GM15510 (cell line): Measurements from ENCODE around the gene MMAB.

Source experiments
- POLR2A ChIP-seq: IDR thresholded peaks from 3 replicates; pipeline ENCODE4 v1.6.1; 2011; ENCODE audit warnings: borderline replicate concordance; ENCODE audit not compliant: insufficient read length; ENCODE audit errors: extremely low read depth

MMAB gene

DNA sequence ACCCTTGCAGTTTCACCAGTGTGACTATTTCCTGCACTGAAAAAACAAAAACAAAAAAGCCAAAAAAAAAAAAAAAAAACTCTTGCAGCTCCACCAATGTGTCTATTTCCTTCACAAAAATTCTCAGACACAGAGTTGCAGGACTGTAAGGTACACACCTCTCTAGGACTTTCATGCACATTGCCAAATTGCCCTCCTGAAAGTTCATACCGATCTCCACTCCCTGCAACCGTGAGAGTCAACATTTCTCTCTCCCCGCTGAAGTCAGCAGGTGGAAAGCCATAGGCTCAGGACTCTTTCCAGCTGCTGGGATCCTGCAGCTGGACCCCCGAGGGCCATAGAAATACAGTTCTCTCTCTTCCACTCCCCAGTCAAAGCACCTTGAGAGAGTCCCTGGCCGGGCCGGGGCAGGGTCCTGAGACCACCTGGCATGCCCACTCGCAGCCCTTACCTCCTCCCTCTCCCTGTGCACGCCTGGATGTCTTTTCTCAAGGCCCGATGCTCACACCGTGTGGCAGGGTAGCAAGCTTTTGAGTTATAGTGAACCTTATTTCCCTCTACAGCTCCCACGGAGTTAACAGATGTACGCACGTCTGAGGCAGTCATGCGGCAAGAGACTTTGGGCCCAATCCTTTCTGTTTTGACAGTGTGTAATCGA, 23.6 kb downstream of the MMAB start:
- TF ChIP-seq POLR2A, result no peak

- TF ChIP-seq POLR2A, result no peak
Observed at GRCh38 chr12:109548258-109548657, 25.0 kb downstream of the MMAB start.

DNA sequence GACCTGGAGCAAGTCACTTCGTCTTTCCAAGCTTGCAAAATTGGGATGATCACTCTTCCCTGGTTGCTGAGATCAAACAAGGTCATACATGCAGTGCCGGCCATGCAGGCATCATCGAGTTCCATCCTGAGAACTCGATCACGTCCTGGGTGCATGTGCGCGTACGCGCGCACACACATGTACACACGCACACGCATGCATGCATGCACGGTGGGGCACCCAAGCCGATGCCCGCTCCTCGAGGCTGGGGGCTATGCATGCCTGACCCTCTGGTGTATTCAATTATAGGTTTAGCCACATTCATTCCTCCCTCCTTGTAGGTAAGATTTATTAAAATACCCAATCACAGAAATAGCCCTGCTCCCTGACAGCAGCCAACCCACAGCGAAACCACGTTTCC, 26.0 kb downstream of the MMAB start:
- no peak for TF ChIP-seq POLR2A

- no peak for TF ChIP-seq POLR2A
Observed at GRCh38 chr12:109545826-109546225, 27.5 kb downstream of the MMAB start.

- TF ChIP-seq POLR2A, result no peak
Observed at GRCh38 chr12:109544955-109545531, 28.3 kb downstream of the MMAB start.

DNA sequence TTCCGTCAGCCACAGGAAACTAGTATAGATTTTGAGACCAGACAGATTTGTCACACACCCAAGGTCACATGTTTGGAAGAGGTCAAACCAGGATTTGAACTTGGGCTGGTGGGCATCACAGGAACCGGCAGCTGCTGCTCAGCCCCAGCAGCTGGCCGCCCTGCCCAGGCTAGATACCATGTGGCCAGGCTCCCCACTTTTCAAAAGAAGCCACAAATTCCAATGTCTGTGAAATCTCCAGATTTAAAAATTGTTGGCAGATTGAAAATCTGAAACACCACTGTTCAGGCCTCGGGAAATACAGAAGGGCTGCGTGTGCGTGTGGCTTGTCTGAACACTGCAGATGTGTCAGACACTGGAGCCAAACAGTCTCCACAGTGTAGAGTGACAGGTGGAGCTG, 30.4 kb downstream of the MMAB start:
- no peak for TF ChIP-seq POLR2A

DNA sequence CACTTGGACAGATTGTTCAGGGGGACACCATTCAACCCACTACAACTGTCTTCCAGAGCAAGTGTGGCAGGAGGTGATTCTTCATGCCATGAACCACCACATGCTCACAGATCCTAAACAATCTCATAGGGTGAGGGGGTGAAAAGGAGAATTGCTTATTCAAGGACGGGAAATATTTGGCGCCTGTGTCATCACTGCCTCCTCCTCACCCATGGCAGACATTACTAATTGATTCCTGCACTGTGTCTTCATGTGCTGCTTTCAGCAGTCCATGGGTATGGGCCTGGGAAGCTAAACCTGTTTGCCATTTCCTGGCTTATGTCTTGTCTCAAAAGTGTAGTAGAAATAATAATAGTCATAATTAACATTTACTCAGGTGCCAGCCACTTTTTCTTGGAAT, 31.3 kb downstream of the MMAB start:
- no peak for TF ChIP-seq POLR2A

DNA sequence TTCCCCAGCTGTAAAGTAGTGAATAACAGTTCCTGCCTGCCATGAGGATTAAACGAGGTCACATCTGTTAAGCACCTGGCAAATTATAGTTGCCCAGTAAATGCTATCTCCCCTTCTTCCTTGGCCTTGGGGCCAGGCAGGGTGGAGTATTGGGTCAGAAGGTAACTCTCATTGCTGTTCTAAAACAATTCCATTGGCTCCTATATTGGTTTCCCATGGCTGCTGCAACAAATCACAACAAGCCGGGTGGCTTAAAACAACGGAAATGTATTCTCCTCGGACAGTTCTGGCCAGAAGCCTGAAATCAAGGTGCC, 31.9 kb downstream of the MMAB start:
- no peak for TF ChIP-seq POLR2A

GRCh38 chr12:109540526-109541412, 32.5 kb downstream of the MMAB start:
- TF ChIP-seq POLR2A, result no peak

DNA sequence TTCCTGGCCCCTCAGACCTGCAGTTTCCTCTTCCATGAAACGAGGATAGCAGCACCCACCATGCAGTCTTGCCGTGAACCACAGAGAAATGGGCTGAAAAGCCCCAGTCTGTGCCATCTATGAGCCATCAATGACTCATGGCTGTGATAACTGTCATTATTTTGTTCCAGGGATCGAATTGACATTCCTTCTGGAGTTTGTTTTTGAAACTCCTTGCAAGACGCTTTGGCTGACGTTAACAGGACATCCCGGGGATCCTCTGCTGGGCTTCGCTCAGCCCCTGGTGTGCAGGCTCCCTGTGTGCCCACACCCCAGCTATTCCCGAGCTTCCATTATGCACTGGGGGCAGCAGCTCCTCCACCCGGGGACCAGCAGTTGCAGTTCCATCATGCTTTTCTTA, 33.8 kb downstream of the MMAB start:
- no peak for TF ChIP-seq POLR2A

DNA sequence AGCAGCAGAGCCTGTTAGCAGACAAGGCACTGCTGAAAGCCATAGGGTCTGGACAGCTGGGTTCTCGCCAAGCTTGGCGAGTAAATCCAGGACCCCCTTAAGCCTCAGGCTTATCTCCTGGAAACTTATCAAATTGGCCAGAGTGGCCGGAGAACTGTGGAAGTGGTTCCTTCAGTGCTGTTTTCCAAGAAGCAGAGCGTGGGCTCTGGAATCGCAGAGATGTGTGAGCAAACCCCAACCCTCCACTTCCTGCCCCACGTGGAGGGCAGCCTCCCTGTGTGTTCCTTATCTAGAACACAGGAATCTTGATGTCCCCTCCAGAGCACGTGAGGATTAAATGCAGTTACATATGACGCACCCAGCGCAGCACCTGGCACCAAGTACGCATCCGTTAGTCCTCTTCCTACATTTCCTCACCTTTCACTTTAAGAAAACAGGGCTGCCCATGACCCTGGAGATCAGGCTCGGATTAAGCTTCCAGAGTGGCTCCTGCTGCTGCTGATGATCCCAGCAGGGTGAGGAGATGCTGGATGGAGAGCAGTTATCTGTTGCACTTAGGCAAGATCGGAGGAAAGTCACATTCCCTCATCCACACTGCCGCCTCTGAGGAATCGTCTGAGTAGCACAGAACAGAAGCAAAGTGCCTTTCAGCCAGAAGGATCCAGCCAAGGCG, 35.0 kb downstream of the MMAB start:
- no peak for TF ChIP-seq POLR2A

DNA sequence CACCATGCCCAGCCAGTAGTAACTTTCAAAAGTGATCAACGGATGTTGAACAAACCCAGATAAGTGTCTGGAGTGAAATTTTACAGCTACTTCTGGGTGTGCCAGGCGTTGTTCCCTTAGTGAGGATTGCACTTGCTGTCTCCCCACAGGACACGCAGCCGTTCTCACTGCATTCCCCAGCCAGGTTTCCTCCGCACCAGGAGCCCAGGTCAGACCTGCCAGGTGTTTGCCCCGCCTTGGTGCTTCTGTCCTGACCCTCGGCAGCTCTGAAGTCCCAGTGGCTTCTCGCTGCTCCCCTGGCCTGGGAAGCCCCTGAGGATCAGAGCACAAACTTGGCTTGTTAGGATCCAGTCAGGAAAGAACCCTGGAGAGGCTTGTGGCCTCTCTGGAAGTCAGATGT, 36.2 kb downstream of the MMAB start:
- TF ChIP-seq POLR2A, result no peak

DNA sequence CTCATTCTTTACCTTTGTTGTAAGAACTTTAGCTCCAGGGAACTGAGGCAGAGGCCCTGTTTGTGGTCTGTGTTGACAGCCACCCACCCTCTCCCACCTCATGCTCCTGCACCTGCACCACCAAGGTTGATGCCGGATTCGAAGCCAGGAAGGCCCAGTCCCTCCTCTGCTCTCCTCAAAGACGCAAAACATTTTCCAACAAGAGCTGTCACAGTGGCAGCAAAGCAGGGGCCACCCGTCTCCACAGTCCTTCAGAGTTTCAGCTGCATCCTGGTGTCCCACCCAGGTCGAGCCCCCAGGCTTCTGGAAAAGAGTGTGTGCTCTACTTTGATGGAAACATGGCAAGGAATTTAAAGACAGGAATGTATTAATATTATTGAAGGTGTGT, 37.4 kb downstream of the MMAB start:
- no peak for TF ChIP-seq POLR2A

- TF ChIP-seq POLR2A, result no peak
Observed at GRCh38 chr12:109535231-109535862, 38.0 kb downstream of the MMAB start.

GRCh38 chr12:109534456-109534855, 38.8 kb downstream of the MMAB start:
- TF ChIP-seq POLR2A, result no peak
